ENCODE data around the gene PRSS36.

The PRSS36 gene

DNA sequence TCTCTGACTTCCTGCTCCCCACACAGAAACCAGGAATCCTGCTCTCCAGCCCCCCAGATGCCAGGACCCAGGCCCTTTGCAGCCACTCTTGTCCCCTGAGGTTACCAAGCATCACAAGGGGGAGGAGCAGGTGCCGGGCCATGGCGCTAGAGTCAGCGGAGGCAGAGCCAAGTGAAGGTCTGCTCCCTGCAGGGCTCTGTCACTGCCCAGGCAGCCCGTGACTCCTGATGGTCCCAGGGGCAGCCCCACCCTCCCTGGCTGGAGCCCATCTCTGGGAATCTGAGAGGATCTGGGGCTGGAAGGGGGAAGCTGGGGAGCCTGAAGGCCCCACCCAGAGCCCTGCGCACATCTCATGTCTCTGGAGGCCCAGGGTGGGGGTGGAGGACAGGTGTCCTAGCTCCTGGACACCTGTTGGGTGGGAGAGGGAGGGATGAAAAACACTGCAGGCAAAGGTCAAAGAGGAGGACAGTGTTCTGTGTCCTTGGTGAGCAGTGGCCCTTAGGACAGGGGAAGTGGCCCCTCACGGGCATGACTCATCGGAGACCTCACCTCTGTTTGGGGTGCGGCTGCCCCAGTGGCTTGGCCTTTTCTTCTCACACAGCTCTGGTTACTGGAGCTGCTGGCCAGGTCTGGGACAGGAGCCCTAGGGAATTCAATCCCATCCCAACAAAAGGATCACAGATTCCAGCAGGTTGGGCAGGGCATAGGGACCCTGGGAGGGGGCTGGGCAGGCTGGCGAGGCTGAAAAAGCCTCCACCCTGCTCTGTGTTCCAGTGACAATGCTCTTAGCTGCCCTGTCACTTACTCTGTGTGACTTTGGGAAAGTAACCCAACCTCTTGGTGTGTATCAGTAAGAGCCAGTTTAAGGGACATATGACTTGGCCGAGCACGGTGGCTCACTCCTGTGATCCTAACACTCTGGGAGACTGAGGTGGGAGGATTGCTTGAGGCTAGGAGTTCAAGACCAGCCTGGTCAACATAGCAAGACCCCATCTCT lies at the start of gene PRSS36:
TSS of gene PRSS36 (minus strand) at position 173 of the 997 bp plus-strand sequence. CDS start at position 142, 31 bp downstream.
- TF ChIP-seq CEBPB (IDR thresholded peaks at IDR 0.05) (no peak), TCF12 (IDR thresholded peaks at IDR 0.05; ENCODE audit: low read depth) (no peak), USF1 (IDR thresholded peaks at IDR 0.05) (no peak), TAF1 (IDR thresholded peaks at IDR 0.05; ENCODE audit: low read depth) (no peak), NFIC (IDR thresholded peaks at IDR 0.05) (no peak), EGR1 (IDR thresholded peaks at IDR 0.05) (no peak), FOXM1 (IDR thresholded peaks at IDR 0.05; ENCODE audit: borderline replicate concordance, low read depth) (no peak), YY1 (IDR thresholded peaks at IDR 0.05; ENCODE audit: low read depth) (no peak)

DNA sequence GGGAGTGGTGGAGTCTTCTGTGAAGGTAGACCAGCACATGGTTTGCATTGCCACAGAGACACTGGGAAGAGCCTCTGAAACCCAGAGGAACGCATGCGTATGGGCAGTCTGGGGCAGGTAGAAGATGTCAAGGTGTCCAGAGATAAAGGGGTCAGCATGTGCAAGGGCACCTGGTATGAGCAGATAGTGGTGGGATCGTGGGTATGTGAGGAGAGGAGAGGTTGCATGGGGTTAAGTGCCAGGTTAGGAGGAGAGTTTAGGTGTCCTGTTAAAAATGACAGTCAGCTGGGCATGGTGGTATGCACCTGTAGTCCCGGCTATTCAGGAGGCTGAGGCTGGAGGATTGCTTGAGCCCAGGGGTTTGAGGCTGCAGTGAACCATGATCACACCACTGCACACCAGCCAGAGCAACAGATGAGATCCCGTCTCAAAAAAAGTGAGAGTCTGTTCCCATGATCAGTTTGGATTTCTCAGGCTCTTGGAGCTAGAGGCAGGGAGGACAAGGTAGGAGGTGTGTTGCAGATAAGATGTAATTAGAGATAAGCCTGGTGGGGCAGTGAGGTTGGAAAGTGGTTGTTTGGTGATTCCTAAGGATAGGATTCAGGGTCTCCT lies 49.7 kb upstream of the PRSS36 start:
- no peak for TF ChIP-seq TEAD4 (IDR thresholded peaks at IDR 0.05)
- no peak for TF ChIP-seq TCF12 (IDR thresholded peaks at IDR 0.05; ENCODE audit: low read depth)

DNA sequence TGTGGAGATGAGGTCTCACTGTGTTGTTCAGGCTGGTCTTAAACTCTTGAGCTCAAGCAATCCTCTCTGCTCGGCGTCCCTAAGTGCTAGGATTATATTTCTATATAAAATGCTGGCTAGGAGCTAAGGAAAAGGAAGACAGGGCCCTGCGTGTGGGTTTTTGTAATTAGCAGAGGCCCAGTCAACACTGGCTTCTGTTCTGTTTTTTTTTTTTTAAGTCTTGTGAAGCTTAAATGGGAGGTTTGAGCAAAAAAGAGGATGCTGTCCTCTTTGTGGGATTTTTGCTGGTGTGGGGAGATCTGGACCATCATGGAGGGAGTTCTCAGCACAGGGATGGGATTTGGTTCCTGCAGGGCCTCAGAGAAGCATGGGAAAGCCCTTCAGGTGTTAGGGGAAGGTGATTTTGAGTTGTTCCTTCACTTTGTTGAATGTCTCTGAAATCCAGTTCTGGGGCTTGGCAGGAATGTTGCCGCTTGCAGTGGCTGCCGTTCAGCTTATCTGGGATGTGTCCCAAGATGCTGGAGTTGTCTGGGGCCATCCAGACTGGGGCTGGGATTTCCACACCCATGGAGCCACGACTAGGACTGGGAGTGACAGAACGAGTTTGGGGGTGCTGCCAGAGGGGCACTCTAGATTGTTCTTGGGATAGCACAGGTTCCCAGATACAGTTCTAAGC lies 48.5 kb upstream of the PRSS36 start:
- TF ChIP-seq CEBPB (IDR thresholded peaks at IDR 0.05) (no peak), TCF12 (IDR thresholded peaks at IDR 0.05; ENCODE audit: low read depth) (no peak), TAF1 (IDR thresholded peaks at IDR 0.05; ENCODE audit: low read depth) (no peak), EGR1 (IDR thresholded peaks at IDR 0.05) (no peak), NFIC (IDR thresholded peaks at IDR 0.05) (no peak), FOXM1 (IDR thresholded peaks at IDR 0.05; ENCODE audit: borderline replicate concordance, low read depth) (no peak), MAX (IDR thresholded peaks at IDR 0.05) (no peak), EP300 (IDR thresholded peaks at IDR 0.05; ENCODE audit: borderline replicate concordance) (no peak), USF1 (IDR thresholded peaks at IDR 0.05) (no peak), TEAD4 (IDR thresholded peaks at IDR 0.05) (no peak)

- TF ChIP-seq CEBPB (IDR thresholded peaks at IDR 0.05) (0 out of 2 replicates have a peak, but pooled peaks have one; percentile 36), TCF12 (IDR thresholded peaks at IDR 0.05; ENCODE audit: low read depth) (no peak)
Observed at GRCh38 chr16:31196324-31197088, 46.6 kb upstream of the PRSS36 start.

- no peak for TF ChIP-seq MAX (IDR thresholded peaks at IDR 0.05)
- no peak for TF ChIP-seq TCF12 (IDR thresholded peaks at IDR 0.05; ENCODE audit: low read depth)
- no peak for TF ChIP-seq NFIC (IDR thresholded peaks at IDR 0.05)
- no peak for TF ChIP-seq YY1 (IDR thresholded peaks at IDR 0.05; ENCODE audit: low read depth)
- TF ChIP-seq ZBTB7A (IDR thresholded peaks at IDR 0.05; ENCODE audit: low read depth) = no peak
Observed at GRCh38 chr16:31194898-31195297, 45.0 kb upstream of the PRSS36 start.

- TF ChIP-seq MAX (IDR thresholded peaks at IDR 0.05) = no peak
- TF ChIP-seq, protein P1, sequence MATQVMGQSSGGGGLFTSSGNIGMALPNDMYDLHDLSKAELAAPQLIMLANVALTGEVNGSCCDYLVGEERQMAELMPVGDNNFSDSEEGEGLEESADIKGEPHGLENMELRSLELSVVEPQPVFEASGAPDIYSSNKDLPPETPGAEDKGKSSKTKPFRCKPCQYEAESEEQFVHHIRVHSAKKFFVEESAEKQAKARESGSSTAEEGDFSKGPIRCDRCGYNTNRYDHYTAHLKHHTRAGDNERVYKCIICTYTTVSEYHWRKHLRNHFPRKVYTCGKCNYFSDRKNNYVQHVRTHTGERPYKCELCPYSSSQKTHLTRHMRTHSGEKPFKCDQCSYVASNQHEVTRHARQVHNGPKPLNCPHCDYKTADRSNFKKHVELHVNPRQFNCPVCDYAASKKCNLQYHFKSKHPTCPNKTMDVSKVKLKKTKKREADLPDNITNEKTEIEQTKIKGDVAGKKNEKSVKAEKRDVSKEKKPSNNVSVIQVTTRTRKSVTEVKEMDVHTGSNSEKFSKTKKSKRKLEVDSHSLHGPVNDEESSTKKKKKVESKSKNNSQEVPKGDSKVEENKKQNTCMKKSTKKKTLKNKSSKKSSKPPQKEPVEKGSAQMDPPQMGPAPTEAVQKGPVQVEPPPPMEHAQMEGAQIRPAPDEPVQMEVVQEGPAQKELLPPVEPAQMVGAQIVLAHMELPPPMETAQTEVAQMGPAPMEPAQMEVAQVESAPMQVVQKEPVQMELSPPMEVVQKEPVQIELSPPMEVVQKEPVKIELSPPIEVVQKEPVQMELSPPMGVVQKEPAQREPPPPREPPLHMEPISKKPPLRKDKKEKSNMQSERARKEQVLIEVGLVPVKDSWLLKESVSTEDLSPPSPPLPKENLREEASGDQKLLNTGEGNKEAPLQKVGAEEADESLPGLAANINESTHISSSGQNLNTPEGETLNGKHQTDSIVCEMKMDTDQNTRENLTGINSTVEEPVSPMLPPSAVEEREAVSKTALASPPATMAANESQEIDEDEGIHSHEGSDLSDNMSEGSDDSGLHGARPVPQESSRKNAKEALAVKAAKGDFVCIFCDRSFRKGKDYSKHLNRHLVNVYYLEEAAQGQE (IDR thresholded peaks at IDR 0.05; ENCODE audit: low read depth) = no peak
- no peak for TF ChIP-seq USF1 (IDR thresholded peaks at IDR 0.05)
- TF ChIP-seq CREB1 (IDR thresholded peaks at IDR 0.05; ENCODE audit: low read depth) = no peak
- TF ChIP-seq ZBTB7A (IDR thresholded peaks at IDR 0.05; ENCODE audit: low read depth) = no peak
- TF ChIP-seq EP300 (IDR thresholded peaks at IDR 0.05; ENCODE audit: borderline replicate concordance) = no peak
- no peak for TF ChIP-seq CEBPB (IDR thresholded peaks at IDR 0.05)
- TF ChIP-seq TAF1 (IDR thresholded peaks at IDR 0.05; ENCODE audit: low read depth) = no peak
- no peak for TF ChIP-seq FOXM1 (IDR thresholded peaks at IDR 0.05; ENCODE audit: borderline replicate concordance, low read depth)
- TF ChIP-seq TCF12 (IDR thresholded peaks at IDR 0.05; ENCODE audit: low read depth) = no peak
- TF ChIP-seq YY1 (IDR thresholded peaks at IDR 0.05; ENCODE audit: low read depth) = no peak
- no peak for TF ChIP-seq RAD21 (IDR thresholded peaks at IDR 0.05; ENCODE audit: low read depth)
- TF ChIP-seq TEAD4 (IDR thresholded peaks at IDR 0.05) = no peak
- TF ChIP-seq NFIC (IDR thresholded peaks at IDR 0.05) = no peak
Observed at GRCh38 chr16:31193874-31194273, 44.0 kb upstream of the PRSS36 start.

All from Ishikawa (cell line).